H1 (cell line): ENCODE measurements around the gene ELP5. TPM values are rescaled to one million over a fixed set of nuclear protein-coding genes. Genes with fewer than 3 reads are reported as not detected.

ENCODE experiments used
- ATF2 ChIP-seq: IDR thresholded peaks from 2 replicates; pipeline ENCODE4 v1.6.1; 2012; ENCODE audit warnings: low read length, inconsistent platforms
- SIN3A ChIP-seq, 2 experiments: IDR thresholded peaks in 1 of 2; conservative IDR thresholded peaks in 1 of 2; 2 replicates each; pipeline ENCODE4 v1.6.1; 2011 to 2012; ENCODE audit warnings: low read length in 2 of 2, improper control_type of control experiment in 1 of 2, low read depth in 1 of 2, mild to moderate bottlenecking in 1 of 2
- SP1 ChIP-seq: IDR thresholded peaks from 2 replicates; pipeline ENCODE4 v1.6.1; 2011; ENCODE audit warnings: low read depth, low read length
- TBP ChIP-seq: IDR thresholded peaks from 2 replicates; pipeline ENCODE4 v1.6.1; 2011; ENCODE audit warnings: low read depth, low read length, improper control_type of control experiment
- polyA plus RNA-seq, 7 experiments: library from polyadenylated mRNA; depleted of rRNA in 3 of 7; stranded (reverse) in 5 of 7; unstranded in 2 of 7; fragments of >200 nt in 5 of 7; fragments of 200-250 nt in 2 of 7; gene quantifications; 1 replicate in 5 of 7; 2 replicates in 1 of 7; 4 replicates in 1 of 7; pipeline versions ENCODE4 v1.2.1 to v1.2.3, GENCODE V29; 2011 to 2013; ENCODE audit warnings: missing spikeins in 2 of 7, mixed read lengths in 2 of 7
- total RNA-seq: library from RNA; stranded (reverse); fragmentation: NEBNext Ultra II Directional; extraction: Animal tissue kit (Norgen Biotek cat#: 25700); gene quantifications from 2 replicates; pipeline ENCODE4 v1.2.1, GENCODE V29; 2021

Gene ELP5
- total and polyA plus RNA-seq, 2 of the 8 experiments (the other 6 are each of a cell fraction or from before 2014, with no cell fraction given), result 75.4 to 107 TPM

GRCh38 chr17:7204828-7205461 is 47.1 kb upstream of the ELP5 start (continued):
- TF ChIP-seq ATF2 (peak; percentile 86; the same call in 1 of the 2 replicates), TBP (0 out of 2 replicates have a peak, but pooled peaks have one; percentile 26), SP1 (peak; percentile 90), SIN3A (conservative IDR thresholded peaks at IDR 0.05 in 1 of 2, IDR thresholded peaks at IDR 0.05 in 1 of 2; ENCODE audit: low read depth in 1 of 2, low read length in 2 of 2) (peak; percentile 85 to 97)
